TTC549 (cell line): Measurements from ENCODE around the gene LARP4B.
"Not testable (repeated sequence)": the region's sequence is repeated elsewhere in the genome, so short reads cannot be mapped to it uniquely, and the experiment has no call there.

Source experiments
- FAIRE-seq: peaks from 2 replicates; lab custom pipeline; 2012; peaks lifted over from hg19 to GRCh38; lab: Jason Lieb, UNC

LARP4B gene

GRCh38 chr10:958106-958505, 26.6 kb upstream of the LARP4B start:
- no peak for FAIRE-seq

- FAIRE-seq: no peak
Measured at GRCh38 chr10:955820-956217, 24.3 kb upstream of the LARP4B start.

GRCh38 chr10:955127-955819, 23.8 kb upstream of the LARP4B start:
- FAIRE-seq: no peak

- no peak for FAIRE-seq
Measured at GRCh38 chr10:954396-954795, 22.9 kb upstream of the LARP4B start.

GRCh38 chr10:953836-954235, 22.3 kb upstream of the LARP4B start:
- no peak for FAIRE-seq

GRCh38 chr10:949446-949845, 17.9 kb upstream of the LARP4B start:
- no peak for FAIRE-seq

GRCh38 chr10:948347-948746, 16.8 kb upstream of the LARP4B start:
- FAIRE-seq: no peak

- no peak for FAIRE-seq
Measured at GRCh38 chr10:947881-948280, 16.4 kb upstream of the LARP4B start.

GRCh38 chr10:947051-947450, 15.5 kb upstream of the LARP4B start:
- FAIRE-seq: no peak

GRCh38 chr10:945778-946177, 14.3 kb upstream of the LARP4B start:
- FAIRE-seq: no peak

- FAIRE-seq: no peak
Measured at GRCh38 chr10:944034-944831, 12.7 kb upstream of the LARP4B start.

GRCh38 chr10:943334-944033, 12.0 kb upstream of the LARP4B start:
- no peak for FAIRE-seq

GRCh38 chr10:938941-939678, 7.6 kb upstream of the LARP4B start:
- no peak for FAIRE-seq

- no peak for FAIRE-seq
Measured at GRCh38 chr10:934746-935406, 3.4 kb upstream of the LARP4B start.

GRCh38 chr10:934165-934564, 2.7 kb upstream of the LARP4B start:
- FAIRE-seq: not testable (repeated sequence)

- no peak for FAIRE-seq
Measured at GRCh38 chr10:932589-932988, 1.1 kb upstream of the LARP4B start.

- no peak for FAIRE-seq
Measured at GRCh38 chr10:930625-931325, 730 bp downstream of the LARP4B start.

GRCh38 chr10:929960-930624, 1.4 kb downstream of the LARP4B start:
- FAIRE-seq: no peak

GRCh38 chr10:927131-927530, 4.4 kb downstream of the LARP4B start:
- FAIRE-seq: no peak

- no peak for FAIRE-seq
Measured at GRCh38 chr10:926075-926698, 5.3 kb downstream of the LARP4B start.
